ENCODE measurements around the gene STAC3.

STAC3 gene

GRCh38 chr12:57254506-57255280 is 3.7 kb upstream of the STAC3 start:
- DNase-seq, result no peak

DNA sequence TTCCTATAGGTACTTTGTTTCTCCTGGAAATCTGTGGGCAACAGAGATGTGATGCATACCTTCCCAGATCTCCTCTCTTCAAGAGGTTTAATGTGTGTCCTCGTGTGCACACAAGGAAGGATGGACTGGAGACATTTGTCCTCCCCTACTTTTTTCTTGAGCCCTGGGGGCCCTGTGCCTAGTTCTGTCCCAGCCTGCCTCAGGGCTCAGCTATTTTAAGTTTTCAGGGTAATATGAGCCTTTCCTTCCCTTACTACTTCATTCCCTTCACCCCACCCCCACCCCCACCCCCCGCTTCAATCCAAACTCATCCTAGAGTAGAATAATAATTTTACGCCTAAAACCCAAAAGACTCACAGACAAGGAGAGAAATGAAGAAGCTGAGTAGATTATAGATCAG is 446 bp downstream of the STAC3 start:
- DNase-seq, result no peak

GRCh38 chr12:57248934-57249742 is 1.8 kb downstream of the STAC3 start:
- DNase-seq, result no peak

DNA sequence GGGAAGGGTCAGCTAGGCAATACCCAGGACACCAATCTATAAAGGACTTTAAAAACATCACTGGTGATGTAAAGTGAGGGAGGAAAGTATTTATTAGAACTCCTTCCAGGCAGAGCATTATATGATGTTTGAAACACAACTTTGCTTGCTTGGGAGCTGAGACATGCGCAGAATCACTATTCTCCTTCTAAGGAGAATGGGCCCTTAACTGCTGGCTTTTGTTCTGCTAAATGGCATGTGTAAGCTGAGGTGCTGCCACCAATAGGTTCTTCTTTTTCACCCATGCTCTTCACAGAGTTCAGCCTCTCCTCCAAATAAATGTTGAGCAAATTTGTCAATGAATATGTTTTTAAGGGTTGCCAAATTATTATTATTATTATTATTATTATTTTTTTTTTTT is 3.9 kb downstream of the STAC3 start:
- no peak for DNase-seq

GRCh38 chr12:57244312-57244696 is 6.7 kb downstream of the STAC3 start:
- no peak for DNase-seq

GRCh38 chr12:57243521-57244311 is 7.3 kb downstream of the STAC3 start:
- DNase-seq, result peak; percentile 96

DNA sequence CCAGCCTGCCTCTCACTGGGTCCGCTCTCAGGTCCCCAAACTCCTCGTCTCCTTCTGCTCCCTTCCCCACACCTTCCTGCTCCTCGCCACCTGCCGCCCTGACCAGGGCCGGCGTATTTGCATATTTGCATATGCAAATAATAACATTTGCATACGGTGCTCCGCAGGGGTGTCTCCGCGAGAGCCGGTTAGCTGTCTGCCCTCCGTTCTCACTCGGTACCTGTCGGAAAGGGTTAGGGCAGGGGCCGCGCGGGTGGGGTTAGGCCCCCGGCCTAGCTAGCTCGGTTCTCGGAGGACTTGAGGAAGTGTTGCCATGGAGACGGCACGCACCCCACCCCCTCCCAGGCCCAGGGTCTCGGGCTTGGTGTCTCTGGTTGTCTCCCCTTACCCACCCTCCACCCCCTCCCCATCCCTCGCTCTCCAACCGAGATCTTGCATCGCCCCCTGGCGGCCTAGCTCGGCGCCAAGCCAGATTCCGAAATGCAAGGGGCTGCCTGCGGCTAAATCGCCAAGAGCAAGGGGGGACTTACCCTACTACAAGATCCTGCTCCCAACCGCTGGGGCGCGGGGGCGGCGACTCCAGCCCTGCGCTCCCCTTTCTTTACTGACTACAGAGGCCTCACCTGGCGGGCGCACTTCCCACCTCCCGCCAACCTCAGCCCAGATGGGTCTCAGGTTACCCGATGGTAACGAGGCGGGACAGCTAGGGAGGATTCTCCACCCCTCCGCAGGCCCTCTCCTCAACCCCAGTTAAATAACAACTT is 8.1 kb downstream of the STAC3 start:
- DNase-seq, result peak; percentile 96

DNA sequence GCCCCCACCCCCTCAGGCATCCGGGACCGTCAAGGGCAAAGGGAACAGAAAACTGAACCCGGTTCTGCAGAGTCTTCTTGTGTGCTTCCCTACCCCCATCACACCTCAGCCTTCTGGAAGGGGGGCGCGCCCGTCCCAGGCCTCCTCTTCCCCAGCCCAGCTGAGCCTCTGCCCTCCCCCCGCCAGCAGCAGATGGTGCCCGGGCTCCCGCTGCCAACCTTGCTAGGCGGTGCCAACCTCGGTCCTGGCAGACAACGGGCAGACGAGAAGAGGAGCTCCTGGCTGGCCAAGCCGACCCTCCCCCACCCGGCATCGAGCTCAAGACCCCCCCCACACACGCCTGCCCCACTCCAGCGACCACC is 8.7 kb downstream of the STAC3 start:
- DNase-seq, result no peak

DNA sequence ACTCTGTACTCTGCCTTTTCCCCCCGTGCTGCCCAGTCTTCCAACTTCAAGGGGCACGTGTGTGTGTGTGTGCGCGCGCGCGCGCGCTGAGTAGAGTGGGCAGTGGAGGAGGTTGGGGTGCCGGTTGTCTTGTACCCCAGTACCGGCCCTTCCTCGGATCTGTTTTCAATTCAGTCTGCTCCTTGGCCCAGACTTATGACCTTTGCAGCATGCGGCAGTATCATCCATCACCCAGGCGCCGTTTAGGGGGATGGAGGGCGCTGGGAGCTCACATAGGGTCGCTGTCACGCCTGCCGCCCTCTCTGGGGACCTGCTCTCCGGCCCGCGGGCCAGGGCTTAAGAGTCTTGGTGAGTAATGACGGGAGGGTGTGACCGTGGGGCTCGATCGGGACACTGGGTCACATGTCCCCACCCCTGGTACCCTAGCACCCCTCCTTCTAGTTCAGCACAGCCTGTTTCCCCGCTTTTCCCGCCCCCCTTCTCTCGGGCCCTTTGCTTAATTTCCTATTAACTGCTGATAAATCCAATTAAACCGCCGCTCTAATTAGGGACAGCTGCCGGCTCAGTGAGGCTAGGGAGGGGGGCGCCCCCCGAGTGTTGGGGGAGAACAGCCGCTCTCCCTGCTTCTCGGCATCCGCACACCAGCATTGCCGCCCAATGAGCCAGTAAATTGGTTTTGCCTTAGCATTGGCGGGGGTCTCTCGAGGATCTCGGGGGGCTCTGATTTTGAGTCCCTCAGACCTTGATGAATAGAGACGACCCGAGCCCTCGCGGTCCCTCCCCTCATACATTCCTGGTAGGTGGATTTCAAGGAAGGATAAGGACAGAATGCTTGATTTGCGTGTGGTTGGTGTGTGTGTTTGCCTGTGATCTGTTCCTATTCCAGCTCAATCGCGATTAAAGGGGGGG is 9.3 kb downstream of the STAC3 start:
- peak; percentile 96 for DNase-seq

DNA sequence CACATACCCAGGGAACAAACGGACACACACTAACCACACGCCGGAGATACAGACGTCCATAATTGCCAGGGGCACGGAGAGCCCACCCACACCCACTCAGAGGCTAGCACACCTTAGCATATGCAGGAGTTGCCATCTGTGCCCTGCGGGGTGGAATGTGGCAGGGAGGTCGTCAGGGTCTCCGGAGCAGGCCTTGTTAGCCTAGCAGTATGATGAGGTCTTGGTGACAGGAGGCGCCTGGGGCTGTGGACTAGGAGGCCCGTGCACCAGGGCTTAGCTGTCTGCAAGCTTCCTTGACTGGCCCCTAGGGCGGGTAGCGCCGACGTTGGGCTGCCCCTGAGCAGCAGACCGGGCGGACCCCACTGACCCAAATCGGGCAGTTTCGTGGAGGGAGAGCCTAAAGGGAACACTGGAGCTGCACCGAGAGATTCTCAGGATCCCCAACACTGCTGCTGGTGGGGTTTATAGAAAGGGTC is 10.0 kb downstream of the STAC3 start:
- DNase-seq, result peak; percentile 90

DNA sequence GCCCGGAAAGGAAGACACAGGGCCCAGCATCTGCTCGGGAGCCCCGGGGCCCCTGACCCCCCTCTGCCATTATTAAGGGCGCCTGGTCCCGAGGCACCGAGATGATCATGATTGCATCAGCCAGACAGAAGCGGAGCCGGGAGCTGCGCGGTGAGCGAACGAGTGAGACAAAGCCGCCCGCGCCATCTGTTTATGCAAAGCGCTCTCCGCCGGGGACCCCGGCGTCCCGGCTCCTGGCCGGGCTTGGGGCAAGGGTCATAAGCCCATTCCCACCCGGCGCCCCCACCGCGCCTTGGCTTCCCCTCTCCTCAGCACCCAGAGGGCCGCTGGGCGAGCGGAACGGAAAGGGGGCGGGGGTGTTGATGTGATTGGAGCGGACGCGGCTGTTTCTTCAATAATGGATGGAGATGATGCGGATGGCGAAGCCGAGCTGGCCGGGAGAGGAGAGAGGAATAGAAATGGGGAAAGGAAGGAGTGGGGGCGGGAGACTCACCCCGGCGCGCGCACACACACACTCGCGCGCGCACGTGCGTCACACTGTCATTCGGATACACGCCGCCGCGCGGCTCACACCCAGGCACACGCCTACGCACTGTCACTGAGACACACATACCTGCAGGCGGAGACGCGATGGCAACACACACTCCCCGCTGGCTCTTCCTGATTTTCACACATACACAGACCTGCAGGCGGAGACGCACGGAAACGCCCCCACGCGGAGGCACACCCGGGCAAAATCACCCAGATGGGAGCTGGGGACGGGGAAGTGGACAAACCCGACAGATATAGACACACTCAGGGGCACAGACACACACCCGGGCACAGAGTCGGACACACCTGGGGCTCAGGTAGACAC is 10.7 kb downstream of the STAC3 start:
- DNase-seq, result peak; percentile 87

- DNase-seq, result peak; percentile 70
Observed at GRCh38 chr12:57239587-57240065, 11.4 kb downstream of the STAC3 start.

DNA sequence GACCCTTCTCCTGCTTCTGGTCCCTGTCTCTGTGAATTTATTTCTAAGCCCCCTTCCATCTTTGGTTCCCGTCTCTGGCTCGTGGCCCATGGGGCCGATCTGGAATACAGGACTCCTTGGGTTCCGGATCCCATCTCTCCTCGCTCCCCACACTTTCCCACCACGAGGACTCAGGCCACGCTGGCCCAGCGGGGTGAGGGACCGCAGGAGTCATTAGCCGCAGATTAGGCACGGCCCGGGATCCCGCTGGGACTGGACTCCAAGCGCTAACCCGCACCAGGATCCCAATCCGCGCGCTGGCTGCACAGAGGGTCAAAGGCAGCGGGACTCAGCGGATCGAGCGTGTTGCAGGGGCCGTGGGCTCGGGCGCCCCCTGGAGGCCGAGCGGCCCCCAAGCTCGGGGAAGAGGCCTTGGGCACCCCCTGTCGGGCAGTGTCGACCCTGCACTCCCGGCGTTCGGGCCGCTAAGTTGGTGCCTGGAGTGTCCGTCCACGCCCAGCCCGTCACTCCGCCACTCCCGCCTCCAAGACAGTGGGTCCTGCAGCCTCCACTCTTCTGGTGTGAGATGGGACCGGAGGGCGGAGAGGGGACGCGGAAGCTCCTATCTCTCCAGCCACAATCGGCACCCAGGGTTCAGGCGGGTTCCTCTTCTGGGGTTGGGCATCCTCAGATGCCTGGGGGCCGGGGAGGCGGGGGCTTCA is 12.0 kb downstream of the STAC3 start:
- peak; percentile 94 for DNase-seq

DNA sequence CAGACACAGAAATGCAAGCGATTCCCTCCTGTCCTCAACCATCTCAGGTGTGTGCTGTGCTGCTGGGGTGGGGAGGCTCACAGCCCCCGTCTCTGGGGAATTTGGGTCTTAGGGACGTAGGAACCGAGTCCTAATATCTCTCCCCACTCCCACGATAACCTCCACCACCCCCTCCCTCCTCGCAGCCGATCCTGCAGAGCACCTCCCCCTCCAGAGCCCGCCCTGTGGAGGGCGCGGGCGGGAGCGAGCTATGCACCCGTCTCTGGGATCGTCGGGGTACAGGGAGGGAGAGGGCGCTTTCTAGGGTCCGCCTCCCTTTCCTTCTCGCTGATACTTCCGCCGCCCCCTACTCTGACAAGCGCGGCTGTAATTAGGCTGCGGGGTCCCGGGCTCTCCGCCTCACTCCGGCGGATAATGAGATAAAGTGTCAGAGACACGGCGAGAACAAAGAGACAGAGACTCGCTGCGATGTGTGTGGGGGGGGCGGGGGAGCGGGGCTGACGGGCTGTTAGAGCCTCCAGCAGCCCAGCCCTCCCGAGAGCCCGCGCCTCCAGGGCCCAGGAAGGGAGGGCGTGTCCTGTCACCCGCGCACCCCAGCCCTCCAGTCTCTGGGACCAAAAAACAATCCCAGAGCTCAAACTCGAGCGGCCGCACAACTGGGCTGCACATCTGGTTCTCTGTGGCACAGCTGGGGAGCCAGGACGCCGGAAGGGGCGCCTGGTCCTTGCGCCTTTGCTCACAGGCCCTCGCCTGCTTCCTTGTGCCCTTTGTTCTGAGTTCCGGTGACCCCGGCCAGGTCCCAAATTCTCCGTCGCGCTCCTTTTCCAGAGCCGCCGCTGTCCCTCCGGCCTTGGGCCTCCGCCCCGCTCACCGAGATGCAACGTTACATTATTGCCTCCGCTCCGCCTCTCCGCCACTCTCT is 12.8 kb downstream of the STAC3 start:
- DNase-seq, result peak; percentile 86

DNA sequence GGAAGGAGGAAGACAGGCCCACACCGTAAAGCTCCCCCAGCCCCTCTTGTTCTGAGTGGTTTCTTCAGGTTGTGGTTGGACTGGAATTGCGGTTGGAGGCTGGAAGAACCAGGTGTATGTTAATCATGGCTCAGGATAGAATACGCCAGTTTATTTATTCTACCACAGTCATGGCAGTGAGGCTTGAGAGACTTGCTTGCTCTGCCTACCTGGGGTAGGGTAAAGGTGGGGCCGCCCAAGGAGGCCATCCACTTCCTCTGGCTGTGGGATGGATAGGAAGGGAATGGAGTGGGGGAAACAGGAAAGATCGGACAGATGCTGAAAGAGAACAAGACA is 13.4 kb downstream of the STAC3 start:
- DNase-seq, result no peak

- DNase-seq, result peak; percentile 67
Observed at GRCh38 chr12:57236925-57237595, 13.9 kb downstream of the STAC3 start.

DNA sequence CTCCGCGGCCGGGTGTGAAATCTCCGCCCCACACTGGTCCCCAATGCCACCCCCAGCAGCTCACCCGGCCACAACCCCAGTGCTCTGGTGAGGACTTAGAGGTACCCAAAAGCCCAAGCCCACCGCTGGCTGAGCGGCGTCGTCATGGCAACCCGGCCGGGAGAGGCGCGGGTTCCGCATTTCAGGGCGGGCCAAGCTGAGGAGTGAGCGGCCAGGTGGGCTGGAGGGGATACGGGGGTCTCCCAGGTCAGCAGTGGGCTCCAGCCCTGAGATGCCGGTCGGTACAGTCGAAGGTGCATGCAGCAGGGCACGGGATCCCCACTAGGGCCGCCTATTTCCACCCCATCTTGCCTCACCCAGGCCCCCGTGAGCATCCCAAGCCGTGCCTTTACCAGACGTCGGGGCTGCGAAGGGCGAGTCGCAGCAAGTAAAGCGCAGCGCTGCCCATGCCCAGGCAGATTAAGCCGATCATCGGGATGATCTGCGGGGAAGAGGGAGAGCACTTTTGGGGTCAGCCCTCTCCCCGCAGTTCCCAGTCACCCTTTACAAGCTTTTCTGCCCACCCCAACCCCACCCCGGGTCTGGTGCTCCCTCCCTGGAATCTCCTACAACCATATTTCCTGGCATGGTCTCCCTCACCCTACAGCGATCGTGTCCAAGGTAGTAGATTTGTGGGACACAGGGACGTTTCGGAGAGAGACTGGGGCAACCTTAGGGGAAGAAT is 14.6 kb downstream of the STAC3 start:
- peak; percentile 55 for DNase-seq
